ENCODE data around the gene AP1S3.
A peak's percentile ranks its signal among the peaks of the same experiment; 100 is the strongest.

AP1S3 gene

DNA sequence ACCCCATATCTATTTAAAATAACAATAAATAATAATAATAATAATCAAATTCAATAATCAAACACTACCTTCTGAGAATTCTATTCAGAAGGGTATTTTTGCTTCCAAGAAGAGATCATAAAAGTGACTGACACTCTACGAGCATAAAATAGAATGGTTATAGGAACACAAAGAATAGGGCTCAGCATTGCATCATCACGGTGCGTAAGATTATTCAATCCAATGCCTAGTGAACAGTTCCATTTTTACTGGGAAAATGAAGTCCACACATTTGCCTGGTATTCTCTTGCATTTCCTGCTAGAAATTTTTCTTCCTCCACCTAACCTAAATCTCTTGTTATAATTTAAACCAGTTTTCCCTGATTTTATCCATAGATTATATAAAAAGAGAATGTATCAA is 55.8 kb downstream of the AP1S3 start:
- Histone ChIP-seq H3K4me3 (ENCODE audit: severe bottlenecking) (no peak overlapping the region), H3K36me3 (ENCODE audit: low read depth) (peaks cover 25% of the 10 kb centered on the region), H3K27ac (ENCODE audit: poor library complexity, severe bottlenecking) (no peak overlapping the region), H3K4me1 (ENCODE audit: insufficient read depth, poor library complexity, severe bottlenecking) (peaks cover 4% of the 10 kb centered on the region), H3K9me3 (ENCODE audit: severe bottlenecking) (no peaks in the 10 kb centered on the region), H3K27me3 (ENCODE audit: insufficient read depth, poor library complexity, severe bottlenecking) (no peaks in the 10 kb centered on the region)
- no peak for DNase-seq (ENCODE audit: low spot score)
- ATAC-seq (ENCODE audit: low read depth), result no peak
- no peak for TF ChIP-seq CTCF (IDR thresholded peaks at IDR 0.05; ENCODE audit: poor library complexity, severe bottlenecking)

GRCh38 chr2:223779877-223780276 is 57.5 kb downstream of the AP1S3 start:
- Histone ChIP-seq H3K9me3 (ENCODE audit: severe bottlenecking) (no peaks in the 10 kb centered on the region), H3K27ac (ENCODE audit: poor library complexity, severe bottlenecking) (no peak overlapping the region), H3K4me1 (ENCODE audit: insufficient read depth, poor library complexity, severe bottlenecking) (peaks cover 4% of the 10 kb centered on the region), H3K27me3 (ENCODE audit: insufficient read depth, poor library complexity, severe bottlenecking) (no peaks in the 10 kb centered on the region), H3K36me3 (ENCODE audit: low read depth) (peaks cover 40% of the 10 kb centered on the region), H3K4me3 (ENCODE audit: severe bottlenecking) (no peak overlapping the region)
- DNase-seq (ENCODE audit: low spot score) (no peak), ATAC-seq (ENCODE audit: low read depth) (0 out of 3 replicates have a peak, but pooled peaks have one; percentile 35)
- peak; percentile 46 for TF ChIP-seq CTCF (IDR thresholded peaks at IDR 0.05; ENCODE audit: poor library complexity, severe bottlenecking)

- no peak for TF ChIP-seq CTCF (IDR thresholded peaks at IDR 0.05; ENCODE audit: poor library complexity, severe bottlenecking)
- Histone ChIP-seq H3K4me1 (ENCODE audit: insufficient read depth, poor library complexity, severe bottlenecking) (peaks cover 4% of the 10 kb centered on the region), H3K4me3 (ENCODE audit: severe bottlenecking) (no peak overlapping the region), H3K27ac (ENCODE audit: poor library complexity, severe bottlenecking) (no peak overlapping the region), H3K27me3 (ENCODE audit: insufficient read depth, poor library complexity, severe bottlenecking) (no peaks in the 10 kb centered on the region), H3K9me3 (ENCODE audit: severe bottlenecking) (no peaks in the 10 kb centered on the region), H3K36me3 (ENCODE audit: low read depth) (peaks cover 69% of the 10 kb centered on the region)
- ATAC-seq (ENCODE audit: low read depth), result no peak
- no peak for DNase-seq (ENCODE audit: low spot score)
Measured at GRCh38 chr2:223774193-223774592, 63.2 kb downstream of the AP1S3 start.

GRCh38 chr2:223772363-223772762 is 65.0 kb downstream of the AP1S3 start:
- Histone ChIP-seq H3K27ac (ENCODE audit: poor library complexity, severe bottlenecking) (no peak overlapping the region), H3K36me3 (ENCODE audit: low read depth) (peaks cover 63% of the 10 kb centered on the region), H3K27me3 (ENCODE audit: insufficient read depth, poor library complexity, severe bottlenecking) (no peaks in the 10 kb centered on the region), H3K4me1 (ENCODE audit: insufficient read depth, poor library complexity, severe bottlenecking) (peaks cover under 1% of the 10 kb centered on the region), H3K4me3 (ENCODE audit: severe bottlenecking) (no peak overlapping the region), H3K9me3 (ENCODE audit: severe bottlenecking) (no peaks in the 10 kb centered on the region)
- TF ChIP-seq CTCF (IDR thresholded peaks at IDR 0.05; ENCODE audit: poor library complexity, severe bottlenecking), result no peak
- no peak for DNase-seq (ENCODE audit: low spot score)
- no peak for ATAC-seq (ENCODE audit: low read depth)

GRCh38 chr2:223771475-223771874 is 65.9 kb downstream of the AP1S3 start:
- Histone ChIP-seq H3K4me1 (ENCODE audit: insufficient read depth, poor library complexity, severe bottlenecking) (no peaks in the 10 kb centered on the region), H3K27me3 (ENCODE audit: insufficient read depth, poor library complexity, severe bottlenecking) (no peaks in the 10 kb centered on the region), H3K36me3 (ENCODE audit: low read depth) (peaks cover 57% of the 10 kb centered on the region), H3K4me3 (ENCODE audit: severe bottlenecking) (no peak overlapping the region), H3K27ac (ENCODE audit: poor library complexity, severe bottlenecking) (no peak overlapping the region), H3K9me3 (ENCODE audit: severe bottlenecking) (no peaks in the 10 kb centered on the region)
- no peak for TF ChIP-seq CTCF (IDR thresholded peaks at IDR 0.05; ENCODE audit: poor library complexity, severe bottlenecking)
- no peak for ATAC-seq (ENCODE audit: low read depth)
- no peak for DNase-seq (ENCODE audit: low spot score)
